AG04450 (cell line): ENCODE measurements around the gene CBL. TPM values are rescaled to one million over a fixed set of nuclear protein-coding genes. Genes with fewer than 3 reads are reported as not detected.

Source experiments
- CTCF ChIA-PET: fragments of 300-600, 350-600 bp; formaldehyde crosslinking; extraction: SDS; loops from one replicate; lab custom pipeline; 2022; ENCODE audit warnings: antibody characterized with exemption, inconsistent platforms; lab: Charles Lee
- POLR2A ChIA-PET: fragments of 350-600 bp; formaldehyde crosslinking; extraction: SDS; loops from one replicate; lab custom pipeline; 2021; ENCODE audit warnings: antibody characterized with exemption, inconsistent platforms; lab: Yijun Ruan, JAX
- DNase-seq: peaks from one replicate; pipeline ENCODE4 v3.0.0-alpha.2; 2011; ENCODE audit warnings: low read depth, low spot score
- H3K27ac ChIP-seq: one replicate; pipeline ENCODE4 v1.5.1; 2012; ENCODE audit warnings: low read depth, low read length, control low read depth
- H3K27me3 ChIP-seq: one replicate; pipeline ENCODE4 v1.6.0; 2012; ENCODE audit warnings: low read length; ENCODE audit not compliant: control insufficient read depth, insufficient read depth
- H3K4me3 ChIP-seq: 2 replicates; pipeline ENCODE4 v1.5.1; 2011; ENCODE audit warnings: mild to moderate bottlenecking, low read depth, low read length, control low read depth
- H3K9me3 ChIP-seq: 2 replicates; pipeline ENCODE4 v1.5.1; 2012; ENCODE audit warnings: low read length; ENCODE audit not compliant: control insufficient read depth, insufficient read depth
- CTCF ChIP-seq: IDR thresholded peaks from 2 replicates; pipeline ENCODE4 v1.5.1; 2011; ENCODE audit warnings: low read depth, low read length, control low read depth, inconsistent platforms
- polyA plus RNA-seq: library from polyadenylated mRNA; depleted of rRNA; stranded (reverse); fragments of >200 nt; gene quantifications from 2 replicates; pipeline ENCODE4 v1.2.3, GENCODE V29; 2011

The CBL gene
- polyA plus RNA-seq, 1 experiment = 24.3 TPM

- Histone ChIP-seq H3K27ac (no peak overlapping the region), H3K9me3 (no peaks in the 10 kb centered on the region), H3K4me3 (no peak overlapping the region), H3K27me3 (no peaks in the 10 kb centered on the region)
- 0 out of 2 replicates have a peak, but pooled peaks have one; percentile 13 for TF ChIP-seq CTCF
- POLR2A ChIA-PET = interaction anchor here (0.5 kb wide), 1 partner anchor 85 kb away, joined by 5 read pairs; no protein-coding TSS in a partner anchor
- CTCF ChIA-PET = interaction anchor here (0.6 to 7.3 kb wide), 8 partner anchors 9 to 205 kb away, joined by 3 to 57 read pairs (median 4); partner anchors contain the start of gene CBL
- no peak for DNase-seq
These were observed 101.1 kb downstream of the CBL start for GRCh38 chr11:119307219-119307618.

GRCh38 chr11:119307974-119308373 lies 101.8 kb downstream of the CBL start:
- ChIA-PET CTCF (interaction anchor here (0.6 to 7.3 kb wide), 9 partner anchors 8 to 205 kb away, joined by 3 to 57 read pairs (median 4); partner anchors contain the start of gene CBL), POLR2A (interaction anchor here (0.5 to 0.8 kb wide), 2 partner anchors 9 to 86 kb away, joined by 3 to 5 read pairs; partner anchors contain the start of gene MCAM)
- TF ChIP-seq CTCF = no peak
- H3K27ac ChIP-seq = no peak overlapping the region
- H3K9me3 ChIP-seq = no peaks in the 10 kb centered on the region
- H3K4me3 ChIP-seq = no peak overlapping the region
- no peak for DNase-seq
- no peaks in the 10 kb centered on the region for H3K27me3 ChIP-seq

- Histone ChIP-seq H3K27ac (no peak overlapping the region), H3K27me3 (no peaks in the 10 kb centered on the region), H3K4me3 (no peak overlapping the region), H3K9me3 (no peaks in the 10 kb centered on the region)
- TF ChIP-seq CTCF = no peak
- CTCF ChIA-PET = interaction anchor here (0.6 to 7.3 kb wide), 5 partner anchors 13 to 32 kb away, joined by 3 to 57 read pairs (median 4); no protein-coding TSS in a partner anchor
- POLR2A ChIA-PET = interaction anchor here (0.6 to 0.8 kb wide), 3 partner anchors 17 to 400 kb away, joined by 3 read pairs; partner anchors contain the start of gene NLRX1
- DNase-seq = no peak
These were observed 103.3 kb downstream of the CBL start for GRCh38 chr11:119309411-119309810.

GRCh38 chr11:119309953-119310681 lies 104.0 kb downstream of the CBL start:
- Histone ChIP-seq H3K4me3 (no peak overlapping the region), H3K9me3 (no peaks in the 10 kb centered on the region), H3K27me3 (no peaks in the 10 kb centered on the region), H3K27ac (no peak overlapping the region)
- TF ChIP-seq CTCF = no peak
- POLR2A ChIA-PET = interaction anchor here (0.6 kb wide), 2 partner anchors 18 to 186 kb away, joined by 3 to 6 read pairs; no protein-coding TSS in a partner anchor
- DNase-seq = no peak
- CTCF ChIA-PET = interaction anchor here (0.5 to 1.6 kb wide), 4 partner anchors 13 to 160 kb away, joined by 3 to 4 read pairs (median 4); no protein-coding TSS in a partner anchor
